Stromal cell of bone marrow (primary cell): Measurements from ENCODE around the gene SLC17A9.

Experiments
- DNase-seq: peaks from one replicate; pipeline ENCODE4 v3.0.0-alpha.2; 2012; ENCODE audit warnings: low read depth

Gene SLC17A9, protein sequence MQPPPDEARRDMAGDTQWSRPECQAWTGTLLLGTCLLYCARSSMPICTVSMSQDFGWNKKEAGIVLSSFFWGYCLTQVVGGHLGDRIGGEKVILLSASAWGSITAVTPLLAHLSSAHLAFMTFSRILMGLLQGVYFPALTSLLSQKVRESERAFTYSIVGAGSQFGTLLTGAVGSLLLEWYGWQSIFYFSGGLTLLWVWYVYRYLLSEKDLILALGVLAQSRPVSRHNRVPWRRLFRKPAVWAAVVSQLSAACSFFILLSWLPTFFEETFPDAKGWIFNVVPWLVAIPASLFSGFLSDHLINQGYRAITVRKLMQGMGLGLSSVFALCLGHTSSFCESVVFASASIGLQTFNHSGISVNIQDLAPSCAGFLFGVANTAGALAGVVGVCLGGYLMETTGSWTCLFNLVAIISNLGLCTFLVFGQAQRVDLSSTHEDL

DNA sequence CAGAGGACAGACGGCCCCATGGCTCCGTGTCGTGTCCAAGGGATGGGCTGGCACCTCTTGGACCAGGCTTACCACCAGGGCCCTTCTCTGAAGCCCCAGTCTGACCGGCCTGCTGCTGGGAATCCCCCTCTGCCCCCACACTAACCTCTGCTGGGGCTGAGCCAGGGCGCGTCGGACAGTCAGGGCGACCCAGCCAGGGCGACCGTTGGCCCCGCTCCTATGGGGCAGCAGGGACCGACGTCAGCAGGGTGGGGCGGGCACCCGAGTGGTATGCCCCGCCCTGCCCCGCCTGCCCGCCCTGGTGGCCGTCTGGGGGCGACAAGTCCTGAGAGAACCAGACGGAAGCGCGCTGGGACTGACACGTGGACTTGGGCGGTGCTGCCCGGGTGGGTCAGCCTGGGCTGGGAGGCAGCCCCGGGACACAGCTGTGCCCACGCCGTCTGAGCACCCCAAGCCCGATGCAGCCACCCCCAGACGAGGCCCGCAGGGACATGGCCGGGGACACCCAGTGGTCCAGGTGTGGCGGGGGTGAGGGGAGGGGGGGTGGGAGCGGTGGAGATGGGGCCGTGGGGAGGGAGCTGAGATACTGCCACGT is at the start of gene SLC17A9:
SLC17A9 (plus strand) TSS at position 337 of the 595 bp plus-strand sequence; CDS start at position 459, 122 bp downstream.
- DNase-seq, result no peak

DNA sequence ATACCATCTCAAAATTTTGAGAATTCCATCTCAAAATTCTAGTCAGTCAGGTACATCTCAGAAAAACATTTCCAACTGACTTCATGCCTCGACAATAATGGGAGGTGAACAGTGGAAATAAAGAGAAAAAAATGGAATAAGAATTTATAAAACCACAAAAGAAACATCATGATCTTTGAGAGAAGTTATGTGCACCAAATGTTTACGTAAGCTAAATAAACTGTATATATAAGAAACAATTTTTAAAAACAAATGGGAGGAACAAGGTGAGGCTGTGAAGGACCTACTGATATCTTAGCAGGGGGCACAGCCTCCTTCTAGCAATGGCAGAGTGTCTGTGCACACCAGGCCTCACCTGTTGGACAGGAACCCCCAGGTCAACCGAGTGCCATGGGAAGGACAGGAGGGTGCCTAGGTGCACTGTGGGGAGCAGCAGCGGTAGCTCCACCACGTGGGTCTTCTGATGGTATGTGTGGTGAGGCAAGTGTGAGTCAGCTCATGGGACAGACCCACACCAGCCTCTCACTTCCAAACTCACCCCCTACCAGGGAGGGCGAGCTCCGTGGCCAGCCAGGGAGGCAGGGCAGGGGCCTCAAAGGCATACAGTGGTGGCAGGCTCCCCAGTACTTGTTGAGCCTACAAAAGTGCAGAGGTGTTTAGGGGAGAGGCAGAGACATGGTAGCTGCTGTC is 49.4 kb upstream of the SLC17A9 start:
- no peak for DNase-seq

DNA sequence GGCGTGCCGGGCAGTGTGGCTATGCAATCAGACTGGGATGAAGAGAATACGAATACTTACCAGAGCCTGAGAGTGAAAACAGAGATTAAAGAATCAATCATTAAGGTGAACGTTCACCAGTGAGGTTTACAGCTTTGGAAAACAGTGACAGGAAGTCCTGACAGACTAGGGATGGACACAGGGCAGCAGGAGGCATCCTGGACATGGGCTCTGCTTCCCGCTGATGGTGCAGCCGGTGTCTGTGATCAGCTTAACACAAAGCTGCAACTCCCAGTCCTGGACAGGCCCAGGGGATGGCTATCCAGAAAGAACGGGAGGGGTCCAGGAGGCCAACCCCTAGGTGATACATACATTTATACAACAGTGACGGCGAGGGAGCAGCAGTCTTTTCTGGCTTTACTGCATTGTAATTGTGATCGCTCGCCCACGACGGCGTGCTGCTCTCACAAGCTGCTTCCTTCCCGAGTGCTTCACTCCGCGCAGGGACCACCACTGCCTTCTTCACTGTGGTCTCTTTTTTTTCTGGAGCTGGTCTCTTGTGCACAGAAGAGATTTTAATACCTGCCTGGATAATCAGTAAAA is 46.9 kb upstream of the SLC17A9 start:
- no peak for DNase-seq

DNA sequence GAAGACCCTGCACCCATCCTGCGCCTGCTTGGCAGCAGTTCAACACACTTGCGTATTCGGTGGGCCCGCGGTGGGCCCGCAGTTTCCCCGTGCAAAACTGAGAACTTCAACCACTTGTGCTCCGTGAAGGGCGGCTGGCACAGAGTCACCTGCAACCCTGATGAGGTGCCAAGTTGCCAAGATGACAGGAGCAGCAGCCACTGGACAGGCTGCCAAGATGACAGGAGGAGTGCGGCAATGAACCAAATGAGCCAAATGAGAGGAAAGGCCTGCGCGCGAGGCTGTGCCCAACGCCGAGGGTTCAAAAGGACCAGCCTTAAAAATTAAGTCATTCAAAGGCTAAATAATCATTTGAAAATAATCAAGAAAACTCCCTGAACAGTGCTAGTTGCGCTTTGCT is 46.3 kb upstream of the SLC17A9 start:
- no peak for DNase-seq

DNA sequence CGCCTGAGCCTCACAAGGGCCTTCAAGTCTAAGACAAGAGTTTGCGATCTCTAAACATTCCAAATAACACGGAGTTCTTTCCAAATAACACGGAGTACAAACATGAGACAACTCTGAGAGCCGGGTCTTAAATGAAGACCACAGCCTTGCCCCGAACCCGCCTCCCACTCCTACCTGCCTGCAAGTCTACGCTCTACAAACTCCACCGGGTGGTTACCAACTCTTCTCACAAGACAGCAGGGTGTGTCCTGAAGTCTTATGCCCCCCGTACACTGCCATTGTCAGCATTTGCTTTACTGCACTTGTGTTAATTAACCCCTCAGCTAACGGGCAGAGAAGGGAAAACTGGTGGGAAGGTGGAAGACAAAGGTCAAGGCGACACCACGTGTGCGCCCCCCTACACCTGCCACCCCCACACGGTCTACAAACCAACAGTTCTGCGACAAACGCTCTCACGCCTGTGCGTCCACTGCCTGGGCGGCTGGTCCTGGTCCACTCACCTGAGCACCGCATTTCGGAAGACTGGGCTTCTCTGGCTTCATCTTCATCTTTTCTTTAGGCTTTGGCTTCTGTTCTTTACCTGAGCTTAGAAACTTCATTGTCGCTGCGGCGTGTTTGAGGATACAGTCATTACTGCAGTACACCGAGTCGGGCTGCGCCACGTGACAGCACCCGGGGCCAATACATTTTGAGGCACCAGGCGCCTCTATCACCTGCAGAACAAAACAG is 45.7 kb upstream of the SLC17A9 start:
- DNase-seq, result no peak

DNA sequence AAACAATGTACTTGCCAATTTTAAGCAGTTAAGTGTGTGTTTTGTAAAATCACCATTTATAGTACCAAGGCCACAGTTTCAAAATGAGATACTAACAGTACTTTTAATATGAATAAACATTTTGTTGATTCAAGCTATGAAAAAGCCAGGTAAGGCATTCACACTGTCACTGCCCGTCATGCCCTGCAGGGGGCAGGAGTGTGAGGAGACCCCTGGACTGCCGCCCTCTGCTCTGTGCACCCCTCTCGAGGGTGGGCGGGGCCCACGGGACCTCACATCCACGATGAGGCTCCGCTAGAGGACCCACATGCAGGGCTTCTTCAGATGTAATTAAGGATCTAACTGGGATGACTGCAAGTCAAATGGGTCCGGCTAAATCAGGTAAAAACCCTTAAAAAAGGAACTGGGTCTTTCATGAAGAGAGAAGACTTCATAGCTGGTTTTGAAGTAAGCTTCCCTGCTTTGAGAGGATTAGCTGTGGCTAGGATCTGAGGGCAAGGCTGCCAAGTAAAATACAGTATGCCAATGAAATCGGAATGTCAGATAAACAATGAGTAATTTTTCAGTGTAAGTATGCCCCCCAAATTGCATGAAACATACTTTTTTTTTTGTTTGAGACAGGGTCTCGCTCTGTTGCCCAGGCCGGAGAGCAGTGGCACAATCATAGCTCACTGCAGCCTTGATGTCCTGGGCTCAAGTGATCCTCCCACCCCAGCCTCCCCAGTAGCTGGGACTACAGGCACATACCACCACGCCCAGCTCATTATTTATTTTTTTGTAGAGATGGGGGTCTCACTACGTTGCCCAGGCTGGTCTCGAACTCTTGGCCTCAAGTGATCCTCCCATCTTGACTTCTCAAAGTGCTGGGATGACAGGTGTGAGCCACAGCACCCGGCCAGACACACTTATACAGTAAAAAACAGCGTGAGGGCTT is 44.9 kb upstream of the SLC17A9 start:
- no peak for DNase-seq

DNA sequence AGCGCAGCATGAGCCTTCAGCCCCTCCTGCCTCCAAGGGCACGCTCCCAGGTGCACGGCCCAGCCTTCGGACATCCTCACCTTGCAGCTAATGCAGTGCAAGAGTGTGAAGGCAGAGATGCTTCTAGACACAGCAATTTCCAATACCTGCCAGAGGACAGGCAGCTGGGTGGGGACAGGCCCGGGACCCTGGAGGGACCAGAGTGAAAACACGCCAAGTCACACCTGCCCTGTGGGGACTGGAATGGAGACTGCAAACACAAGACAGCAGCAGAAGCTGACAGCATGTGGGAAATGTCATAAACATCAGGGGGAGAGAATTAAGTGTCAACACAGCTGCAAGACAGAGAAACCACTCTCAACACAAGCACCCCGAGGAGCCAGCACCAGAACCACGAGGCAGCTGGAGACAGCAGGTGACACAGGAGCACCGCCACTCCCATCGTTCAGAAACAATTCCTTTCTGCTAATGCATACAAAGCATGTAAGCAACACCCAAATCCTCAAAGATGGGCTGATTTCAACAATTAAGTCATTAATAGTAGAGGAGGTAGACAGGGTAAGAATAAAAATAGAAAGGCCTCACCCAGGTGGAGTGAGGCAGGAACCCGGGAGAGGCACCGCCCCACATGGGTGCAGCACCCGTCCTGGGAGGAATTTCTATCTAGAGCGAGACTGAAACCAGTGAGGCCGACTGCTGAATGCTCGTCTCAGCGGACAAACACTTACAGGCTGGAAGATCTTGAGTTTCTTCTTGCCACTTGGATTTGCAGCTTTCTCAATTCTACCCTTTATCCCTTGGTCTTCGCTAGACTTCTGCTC is 43.3 kb upstream of the SLC17A9 start:
- DNase-seq, result no peak

DNA sequence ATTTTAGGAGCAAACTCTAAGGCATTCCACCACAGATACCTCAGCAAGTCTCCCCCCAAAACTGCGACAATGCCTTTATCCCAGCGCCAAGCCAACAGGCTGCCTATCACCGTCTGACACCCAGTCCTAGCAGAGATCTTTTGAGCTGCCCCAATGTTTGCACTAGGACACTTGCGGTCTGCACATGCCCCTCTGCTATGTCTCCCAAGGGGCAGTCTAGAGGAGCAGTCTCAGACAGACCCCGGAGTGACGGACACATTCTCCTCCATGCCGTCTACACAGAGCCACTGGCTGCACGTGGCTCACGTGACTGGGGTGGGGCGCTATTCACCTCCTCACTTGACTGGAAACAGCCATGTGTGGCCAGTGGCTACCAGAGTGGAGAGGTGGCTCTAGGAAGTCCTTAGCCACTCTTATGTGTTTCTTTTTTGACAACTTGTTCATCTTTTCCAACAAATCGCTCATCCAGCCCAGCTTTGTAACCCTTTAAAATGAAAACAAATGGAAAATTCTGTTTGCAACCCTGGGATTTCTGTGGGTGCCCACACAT is 42.2 kb upstream of the SLC17A9 start:
- DNase-seq, result no peak

DNA sequence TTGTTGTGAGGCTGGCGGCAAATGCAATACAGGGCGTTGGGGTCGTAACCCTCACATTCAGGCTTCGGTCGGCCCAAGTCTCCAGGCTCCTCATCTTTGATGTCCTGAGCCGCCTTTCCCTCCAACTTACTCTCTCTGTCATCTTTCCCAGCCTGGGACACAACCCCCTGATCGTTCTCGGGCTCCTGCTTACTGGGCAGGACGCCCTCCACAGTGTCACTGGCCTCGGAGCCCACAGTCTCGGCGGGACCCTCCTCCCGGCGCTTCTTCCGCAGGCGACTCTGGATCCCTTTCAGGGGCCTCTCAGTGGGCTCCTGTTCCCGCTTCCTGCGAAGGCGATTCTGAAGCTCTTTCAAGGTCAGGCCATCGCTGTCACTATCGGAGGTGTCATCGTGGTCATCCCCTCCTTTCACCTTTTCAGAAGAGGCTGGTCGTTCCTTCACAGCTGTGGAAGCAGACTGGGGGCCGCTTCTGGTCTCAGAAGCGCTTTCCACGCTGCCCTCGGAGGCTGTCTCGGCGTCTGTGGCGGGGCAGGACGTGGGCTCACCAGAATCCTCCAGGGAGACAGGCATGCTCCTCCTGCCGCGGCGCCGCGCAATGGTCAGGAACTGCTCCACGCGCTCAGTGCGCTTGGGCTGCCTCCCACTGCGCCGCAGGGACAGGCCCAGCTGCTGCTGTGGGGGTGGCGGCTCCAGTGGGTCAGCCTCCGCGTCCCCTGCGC is 41.6 kb upstream of the SLC17A9 start:
- no peak for DNase-seq

DNA sequence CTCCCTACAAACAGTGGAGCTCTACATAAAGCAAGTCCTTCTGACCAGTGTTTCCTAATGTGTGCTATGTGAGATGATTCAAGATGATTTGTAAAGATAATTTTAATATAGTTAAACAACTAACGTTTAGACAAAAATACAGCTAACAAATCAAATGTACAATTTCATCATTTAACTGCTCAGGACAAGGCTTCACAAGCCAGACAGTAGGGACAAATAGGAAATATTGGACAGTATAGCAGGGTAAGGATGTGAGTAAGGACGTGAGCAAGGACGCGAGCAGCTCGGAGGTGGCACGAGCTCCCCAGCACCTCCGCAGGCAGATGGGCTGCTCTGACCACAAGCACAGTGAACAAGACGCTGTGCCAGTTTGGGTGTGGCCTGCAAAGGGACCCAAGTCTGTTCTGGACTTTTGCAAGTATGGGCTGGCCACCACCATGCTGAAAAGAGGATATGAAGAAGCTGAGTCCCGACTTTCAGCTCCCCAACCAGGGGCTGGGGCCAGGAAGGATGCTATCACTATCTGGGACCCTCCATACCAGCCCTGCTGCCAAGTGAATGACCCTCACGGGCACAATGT is 40.7 kb upstream of the SLC17A9 start:
- no peak for DNase-seq

DNA sequence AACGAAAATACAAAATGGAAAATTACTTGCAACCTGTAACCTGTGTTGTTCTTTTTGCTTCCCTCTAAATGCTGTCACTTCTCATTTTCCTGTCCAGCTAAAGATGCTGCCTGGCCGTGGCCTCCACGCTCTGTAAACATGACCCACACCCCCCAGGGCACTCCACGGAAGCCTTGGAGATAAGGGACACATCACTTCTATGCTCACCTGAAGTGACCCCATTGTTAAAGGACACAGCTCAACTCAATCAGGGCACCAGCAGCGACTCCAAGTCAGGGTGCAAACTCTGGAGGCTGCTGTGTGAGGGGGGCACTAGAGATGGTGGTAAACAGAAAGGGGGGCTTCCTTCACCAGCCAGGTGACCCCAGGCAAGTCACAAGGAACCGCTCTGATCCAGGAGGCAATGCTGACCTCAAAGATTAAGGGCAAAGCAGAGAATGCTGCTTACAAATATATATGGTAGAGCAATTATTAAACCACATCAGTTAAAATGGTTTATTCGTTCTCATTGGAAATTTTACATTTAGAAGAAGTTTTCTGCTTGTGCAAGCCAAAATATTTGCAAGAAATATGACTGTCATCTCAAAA is 39.4 kb upstream of the SLC17A9 start:
- DNase-seq, result no peak

DNA sequence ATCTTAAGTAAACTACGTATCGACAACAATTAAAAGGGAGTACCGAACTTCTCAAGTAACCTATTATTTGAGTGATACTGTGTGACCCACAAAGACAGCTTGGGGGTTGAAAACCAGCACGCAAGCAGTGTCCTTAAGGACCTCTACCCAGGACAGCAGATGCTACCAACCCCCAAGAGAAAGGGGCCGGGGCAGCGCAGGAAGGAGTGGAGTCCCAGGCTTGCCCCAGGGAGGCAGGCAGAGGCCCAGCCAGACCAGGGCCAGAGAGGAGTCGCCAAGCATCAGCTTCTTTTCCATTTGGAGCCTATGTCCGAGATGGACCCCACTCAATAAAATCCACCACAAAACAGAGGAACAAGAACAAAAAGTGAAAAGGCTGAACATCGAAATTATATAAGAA is 38.1 kb upstream of the SLC17A9 start:
- no peak for DNase-seq

DNA sequence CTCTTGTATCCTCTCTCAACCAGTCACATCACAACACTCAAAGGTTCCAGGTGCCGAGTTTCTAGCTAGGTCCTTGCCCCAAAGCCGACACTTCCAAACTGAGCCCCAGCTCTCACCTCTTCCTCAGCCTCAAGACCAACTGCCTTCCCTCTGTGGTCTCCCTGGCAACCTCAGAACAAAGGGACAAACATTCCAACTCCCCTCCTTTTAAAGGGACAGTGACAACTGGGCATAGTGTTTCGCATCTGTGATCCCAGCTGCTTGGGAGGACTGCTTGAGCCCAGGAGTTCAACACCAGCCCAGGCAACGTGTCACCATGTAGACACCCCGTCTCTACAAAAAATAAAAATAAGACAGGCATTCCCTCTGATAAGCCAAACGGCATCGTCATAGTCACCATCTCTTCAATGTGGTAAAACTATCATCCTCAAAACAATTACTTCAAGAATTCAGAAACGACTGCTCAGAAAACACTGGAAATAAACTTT is 37.5 kb upstream of the SLC17A9 start:
- no peak for DNase-seq

DNA sequence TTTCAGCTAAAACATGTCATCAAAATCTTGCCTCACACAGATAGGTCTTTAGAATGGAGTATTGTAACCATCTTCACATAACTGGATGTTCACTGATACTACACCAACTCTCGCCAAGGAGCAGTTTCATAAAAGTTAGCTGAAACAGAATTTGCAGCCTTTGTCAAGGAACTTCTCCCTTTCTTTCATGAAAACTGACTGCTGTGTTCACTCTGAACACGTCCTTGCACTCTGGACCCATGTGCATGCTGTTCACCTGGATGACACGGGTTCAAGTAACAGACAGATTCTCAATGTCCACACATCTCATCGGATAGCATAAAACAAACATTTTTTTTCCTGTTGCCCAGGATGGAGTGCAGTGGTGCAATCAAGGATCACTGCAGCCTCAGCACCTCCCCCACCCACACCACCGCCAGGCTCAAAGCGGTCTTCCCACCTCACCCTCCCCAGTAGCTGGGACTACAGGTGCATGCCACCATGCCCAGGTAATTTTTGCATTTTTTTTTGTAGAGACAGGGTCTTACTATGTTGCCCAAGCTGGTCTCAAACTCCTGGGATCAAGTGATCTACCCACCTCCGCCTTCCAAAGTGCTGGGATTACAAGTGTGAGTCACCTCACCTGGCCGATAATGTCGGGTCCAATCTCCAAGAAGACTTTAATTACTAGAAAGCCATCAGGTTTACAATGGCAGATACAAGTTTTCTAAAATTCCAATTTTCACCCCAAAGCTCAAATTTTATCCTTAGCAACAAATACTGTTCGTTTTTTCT is 35.6 kb upstream of the SLC17A9 start:
- DNase-seq, result no peak

DNA sequence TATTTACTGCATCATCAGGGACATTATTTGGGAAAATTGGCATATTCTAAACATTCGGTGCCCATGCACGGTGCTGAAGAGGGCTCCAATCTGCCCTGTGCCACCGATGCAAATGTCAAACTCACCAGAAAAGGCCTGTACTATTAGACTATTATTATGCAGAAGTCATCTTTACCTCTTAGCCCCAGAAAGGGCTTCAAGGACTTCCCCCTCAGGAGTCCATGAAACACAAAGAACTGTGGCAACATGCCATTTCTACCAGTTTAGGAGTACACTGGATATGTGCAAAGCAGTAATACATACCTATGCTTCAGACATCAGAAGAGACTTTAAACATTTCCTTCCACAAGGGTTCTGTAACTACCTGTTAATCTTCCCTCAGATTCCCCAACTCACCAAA is 34.8 kb upstream of the SLC17A9 start:
- DNase-seq, result no peak

DNA sequence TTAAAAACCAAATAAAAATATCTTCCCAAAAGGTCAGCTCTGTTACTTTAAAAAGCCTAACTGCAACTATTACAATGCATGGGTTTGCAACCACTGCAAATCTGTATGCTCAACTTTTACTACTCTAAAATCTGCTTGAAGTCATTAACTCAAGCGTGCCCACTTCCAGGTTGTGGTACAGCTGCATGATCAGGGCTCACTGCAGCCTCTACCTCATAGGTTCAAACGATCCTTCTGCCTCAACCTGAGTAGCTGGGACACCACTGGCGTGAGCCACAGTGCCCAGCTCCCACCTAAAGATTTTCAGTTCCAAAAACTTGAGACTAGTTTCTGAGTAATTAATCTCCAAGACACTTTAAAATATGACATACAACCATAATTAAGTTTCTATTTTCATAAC is 34.4 kb upstream of the SLC17A9 start:
- no peak for DNase-seq

DNA sequence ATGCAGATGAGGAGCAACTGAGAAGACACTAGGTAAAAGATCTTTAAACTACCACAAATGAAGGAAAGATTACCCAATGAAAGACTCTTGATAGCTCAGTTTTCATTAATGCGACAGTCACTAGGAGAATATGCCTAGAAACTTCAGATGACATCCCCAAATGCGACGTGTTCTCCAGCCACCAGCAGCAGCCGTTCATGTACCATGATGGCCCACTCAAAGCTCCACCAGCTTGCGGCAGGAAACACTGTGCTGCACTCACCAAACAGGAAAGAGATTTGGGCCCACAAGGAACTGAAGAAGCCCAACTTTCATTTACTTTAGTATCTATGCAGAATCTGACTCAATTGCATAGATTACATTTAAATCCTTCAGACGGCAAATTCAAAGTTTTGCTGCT is 33.7 kb upstream of the SLC17A9 start:
- DNase-seq, result no peak
